ENCODE results near the gene PDGFA.

Gene PDGFA

DNA sequence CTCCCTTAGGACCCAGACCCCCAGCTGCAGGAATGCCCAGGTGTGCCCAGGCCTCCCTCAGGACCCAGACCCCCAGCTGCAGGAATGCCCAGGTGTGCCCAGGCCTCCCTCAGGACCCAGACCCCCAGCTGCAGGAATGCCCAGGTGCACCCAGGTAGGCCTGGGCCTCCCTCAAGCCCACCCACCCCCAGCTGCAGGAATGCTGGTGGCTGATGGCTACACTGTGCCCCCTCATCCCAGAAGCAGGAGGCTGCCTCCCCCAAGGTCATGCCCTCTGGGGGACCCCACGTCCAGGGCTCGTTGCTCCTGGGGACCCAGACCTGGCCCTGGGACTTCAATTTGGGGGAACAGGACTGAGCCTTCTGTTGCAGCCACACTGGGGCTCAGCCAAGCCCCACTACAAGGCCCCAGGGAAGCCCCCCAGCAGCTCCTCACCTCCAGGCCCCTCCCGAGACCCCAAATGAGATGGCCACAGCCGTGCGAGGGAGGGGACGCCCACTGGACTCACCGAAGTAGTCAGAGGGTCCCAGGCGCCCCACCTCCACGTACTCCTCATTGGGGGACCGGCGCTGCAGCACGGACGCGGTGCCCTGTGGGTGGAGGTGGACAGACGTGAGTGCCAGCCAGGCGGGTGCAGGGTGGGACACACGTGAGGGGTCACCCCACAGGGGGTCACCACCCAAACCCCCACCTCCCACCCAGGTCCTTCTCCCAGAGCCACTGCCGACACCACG, 31.4 kb upstream of the PDGFA start:
- no peak overlapping the region for H3K4me3 ChIP-seq (ENCODE audit: low read length)
- no peak for DNase-seq (ENCODE audit: low read depth)
- no peak for TF ChIP-seq CTCF (IDR thresholded peaks at IDR 0.05; ENCODE audit: insufficient read depth, low read depth, low read length, missing control alignments)

DNA sequence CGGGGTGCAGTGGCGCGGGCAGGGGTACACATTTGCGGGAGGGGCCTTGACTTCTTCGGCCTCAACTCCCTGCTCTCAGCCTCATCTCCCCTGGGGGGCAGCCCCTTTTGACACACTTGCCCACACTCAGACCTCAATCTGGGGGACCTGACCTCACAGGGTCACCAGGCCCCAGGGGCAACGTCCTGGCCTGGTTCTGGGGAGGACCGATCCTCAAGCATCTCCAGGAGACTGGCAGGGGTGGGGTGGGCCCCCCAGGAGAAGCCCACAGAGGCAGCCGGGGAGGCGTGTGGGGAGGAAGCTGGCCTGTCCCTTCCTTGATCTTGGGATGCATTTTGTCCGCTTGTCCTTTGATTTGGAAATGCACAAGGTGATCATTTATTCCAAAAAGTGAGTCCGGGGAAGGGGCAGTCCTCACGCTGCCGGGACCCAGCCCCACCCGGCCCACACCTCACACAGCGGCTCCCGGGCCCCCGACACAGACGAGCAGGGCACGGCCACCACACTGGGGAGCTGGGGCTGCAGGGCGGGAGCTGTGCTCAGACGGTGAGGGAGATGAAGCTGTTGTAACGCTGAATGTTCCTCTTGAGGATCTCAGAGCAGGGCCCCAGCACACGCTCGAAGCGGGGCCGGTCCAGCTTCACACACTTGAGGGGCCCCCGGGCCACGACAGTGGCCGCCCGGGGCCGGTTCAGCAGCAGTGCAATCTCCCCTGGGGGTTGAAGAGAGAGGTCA, 30.4 kb upstream of the PDGFA start:
- DNase-seq (ENCODE audit: low read depth) = no peak
- H3K4me3 ChIP-seq (ENCODE audit: low read length) = no peak overlapping the region
- no peak for TF ChIP-seq CTCF (IDR thresholded peaks at IDR 0.05; ENCODE audit: insufficient read depth, low read depth, low read length, missing control alignments)

- TF ChIP-seq CTCF (IDR thresholded peaks at IDR 0.05; ENCODE audit: insufficient read depth, low read depth, low read length, missing control alignments) = no peak
- no peak overlapping the region for H3K4me3 ChIP-seq (ENCODE audit: low read length)
- no peak for DNase-seq (ENCODE audit: low read depth)
These were observed 29.6 kb upstream of the PDGFA start for GRCh38 chr7:549066-549890.

DNA sequence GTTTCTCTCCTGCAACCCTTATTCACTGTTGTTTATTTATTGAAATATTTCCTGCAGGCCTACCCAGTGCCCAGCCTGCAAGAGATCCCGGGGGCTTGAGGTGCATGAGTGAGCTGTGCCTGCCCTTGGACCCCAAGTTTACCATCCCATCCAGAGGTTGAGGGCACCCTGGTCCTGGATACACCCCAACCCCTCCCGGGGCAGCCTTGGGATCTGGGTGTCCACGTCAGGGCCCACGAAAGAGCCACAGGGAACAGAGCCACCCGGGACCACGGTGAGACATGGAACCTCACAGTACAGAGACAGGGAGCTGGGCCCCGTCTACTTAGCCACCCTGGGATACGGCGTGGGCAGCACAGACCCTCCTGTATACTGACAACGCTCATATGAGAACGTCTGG, 28.8 kb upstream of the PDGFA start:
- no peak for DNase-seq (ENCODE audit: low read depth)
- TF ChIP-seq CTCF (IDR thresholded peaks at IDR 0.05; ENCODE audit: insufficient read depth, low read depth, low read length, missing control alignments) = no peak
- H3K4me3 ChIP-seq (ENCODE audit: low read length) = no peak overlapping the region

GRCh38 chr7:545470-545869, 25.8 kb upstream of the PDGFA start:
- TF ChIP-seq CTCF (IDR thresholded peaks at IDR 0.05; ENCODE audit: insufficient read depth, low read depth, low read length, missing control alignments) = no peak

GRCh38 chr7:544338-545221, 24.9 kb upstream of the PDGFA start:
- H3K4me3 ChIP-seq (ENCODE audit: low read length) = no peak overlapping the region
- no peak for DNase-seq (ENCODE audit: low read depth)
- TF ChIP-seq CTCF (IDR thresholded peaks at IDR 0.05; ENCODE audit: insufficient read depth, low read depth, low read length, missing control alignments) = no peak

More at GRCh38 chr7:545470-545869, 25.8 kb upstream of the PDGFA start:
- DNase-seq (ENCODE audit: low read depth) = no peak
- H3K4me3 ChIP-seq (ENCODE audit: low read length) = no peak overlapping the region
